ENCODE data around the gene PPP1R14C. TPM values are rescaled to one million over a fixed set of nuclear protein-coding genes. Genes with fewer than 3 reads are reported as not detected.

Gene PPP1R14C
- total and polyA plus RNA-seq, 8 donors, result 0.09 to 7.3 (median 0.74) TPM

GRCh38 chr6:150203871-150204545 lies 61.2 kb downstream of the PPP1R14C start:
- no peak overlapping the region for H3K27ac ChIP-seq
- FAIRE-seq (no peak), DNase-seq (no peak), ATAC-seq (no peak)
- no peaks in the 10 kb centered on the region for H3K9me3 ChIP-seq
- H3K4me3 ChIP-seq, result no peak overlapping the region
- 87% methylated on average over 22 of the region's 22 CpGs for WGBS, 2 donors
- H3K4me1 ChIP-seq, result no peaks in the 10 kb centered on the region
- no peaks in the 10 kb centered on the region for H3K36me3 ChIP-seq
- no peaks in the 10 kb centered on the region for H3K27me3 ChIP-seq
- intact Hi-C loops (cut with DNase I), result no loop called here
- TF ChIP-seq, protein P1, sequence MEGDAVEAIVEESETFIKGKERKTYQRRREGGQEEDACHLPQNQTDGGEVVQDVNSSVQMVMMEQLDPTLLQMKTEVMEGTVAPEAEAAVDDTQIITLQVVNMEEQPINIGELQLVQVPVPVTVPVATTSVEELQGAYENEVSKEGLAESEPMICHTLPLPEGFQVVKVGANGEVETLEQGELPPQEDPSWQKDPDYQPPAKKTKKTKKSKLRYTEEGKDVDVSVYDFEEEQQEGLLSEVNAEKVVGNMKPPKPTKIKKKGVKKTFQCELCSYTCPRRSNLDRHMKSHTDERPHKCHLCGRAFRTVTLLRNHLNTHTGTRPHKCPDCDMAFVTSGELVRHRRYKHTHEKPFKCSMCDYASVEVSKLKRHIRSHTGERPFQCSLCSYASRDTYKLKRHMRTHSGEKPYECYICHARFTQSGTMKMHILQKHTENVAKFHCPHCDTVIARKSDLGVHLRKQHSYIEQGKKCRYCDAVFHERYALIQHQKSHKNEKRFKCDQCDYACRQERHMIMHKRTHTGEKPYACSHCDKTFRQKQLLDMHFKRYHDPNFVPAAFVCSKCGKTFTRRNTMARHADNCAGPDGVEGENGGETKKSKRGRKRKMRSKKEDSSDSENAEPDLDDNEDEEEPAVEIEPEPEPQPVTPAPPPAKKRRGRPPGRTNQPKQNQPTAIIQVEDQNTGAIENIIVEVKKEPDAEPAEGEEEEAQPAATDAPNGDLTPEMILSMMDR (IDR thresholded peaks at IDR 0.05), result no peak

DNA sequence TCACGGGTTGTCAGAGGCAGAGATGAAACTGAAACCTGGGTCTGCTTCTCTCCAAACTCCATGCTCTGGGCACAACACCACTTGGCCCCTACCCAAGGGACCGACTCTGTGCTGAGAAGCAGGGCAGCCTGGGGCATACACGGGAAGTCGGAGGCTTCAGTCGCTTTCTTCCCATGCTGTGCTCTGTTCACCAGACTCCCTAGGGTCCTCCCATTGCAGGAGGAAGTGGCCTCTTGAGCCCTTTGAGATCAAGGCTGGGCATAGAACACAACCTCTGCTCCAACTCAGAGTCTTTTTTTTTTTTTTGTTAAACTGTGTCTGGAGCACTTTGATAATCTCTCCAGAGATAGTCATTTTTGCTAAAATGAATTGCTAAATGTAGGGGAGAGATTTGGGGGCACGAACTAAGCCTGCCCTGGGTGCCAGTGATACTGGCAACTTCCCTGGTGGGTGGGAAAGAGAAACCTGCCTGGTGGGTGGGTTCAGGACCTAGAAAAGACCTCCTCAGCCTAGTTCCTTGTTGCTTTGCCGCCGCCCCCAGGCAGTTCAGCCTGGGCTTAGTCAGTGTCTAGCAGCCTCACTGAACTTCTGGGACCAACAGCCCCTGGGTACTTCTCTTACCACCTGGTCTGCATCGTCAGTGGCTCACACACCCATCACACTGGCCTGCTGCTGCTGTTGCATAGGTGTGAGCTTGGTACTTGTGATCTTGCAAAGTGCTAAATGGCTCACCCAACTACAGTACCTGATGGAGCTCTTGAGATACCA lies 62.0 kb downstream of the PPP1R14C start:
- WGBS, 2 donors, result 73 to 78% methylated on average over 9 of the region's 9 CpGs
- Histone ChIP-seq H3K4me1 (no peaks in the 10 kb centered on the region), H3K9me3 (no peaks in the 10 kb centered on the region), H3K27me3 (no peaks in the 10 kb centered on the region), H3K27ac (no peak overlapping the region), H3K4me3 (no peak overlapping the region), H3K36me3 (no peaks in the 10 kb centered on the region)
- intact Hi-C loops (cut with DNase I), result no loop called here
- FAIRE-seq, result no peak
- DNase-seq, result no peak
- no peak for ATAC-seq
- TF ChIP-seq, protein P1 (IDR thresholded peaks at IDR 0.05), result no peak

DNA sequence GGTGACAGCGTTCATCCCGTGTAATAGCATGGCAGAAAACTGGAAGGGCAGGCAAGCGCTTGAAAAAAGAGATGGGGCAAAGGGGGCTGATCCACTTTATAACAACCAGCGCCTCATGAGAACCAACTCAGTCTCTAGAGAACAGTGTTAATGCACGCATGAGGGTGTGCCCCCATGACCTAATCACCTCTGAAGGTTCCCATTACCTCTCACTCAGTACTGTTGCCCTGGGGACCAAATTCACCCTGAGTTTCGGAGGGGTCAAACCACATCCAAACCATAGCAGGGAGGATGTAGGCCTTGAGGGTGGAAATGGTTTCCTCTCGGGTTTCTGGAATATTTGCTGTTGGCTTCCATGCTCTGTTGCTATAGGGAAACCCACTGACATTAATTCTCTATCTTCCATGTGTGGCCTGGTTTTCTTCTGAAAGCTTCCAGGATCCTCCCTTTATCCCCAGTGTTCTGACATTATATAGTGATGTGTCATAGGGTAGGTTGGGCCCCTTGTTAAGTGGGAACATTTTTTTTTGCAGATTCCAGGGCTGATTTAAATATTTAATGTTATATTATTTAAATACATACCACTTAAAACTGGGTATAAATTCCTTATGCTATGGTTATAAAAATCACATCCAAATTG lies 65.2 kb downstream of the PPP1R14C start:
- 91 to 92% methylated on average over 7 of the region's 7 CpGs for WGBS, 2 donors
- no peak overlapping the region for H3K4me3 ChIP-seq
- no peaks in the 10 kb centered on the region for H3K4me1 ChIP-seq
- no peak overlapping the region for H3K27ac ChIP-seq
- no peaks in the 10 kb centered on the region for H3K9me3 ChIP-seq
- no peaks in the 10 kb centered on the region for H3K36me3 ChIP-seq
- TF ChIP-seq, protein P1 (IDR thresholded peaks at IDR 0.05), result no peak
- ATAC-seq, result no peak
- H3K27me3 ChIP-seq, result no peaks in the 10 kb centered on the region
- DNase-seq, result no peak
- intact Hi-C loops (cut with DNase I), result no loop called here
- FAIRE-seq, result no peak

- Histone ChIP-seq H3K27me3 (no peaks in the 10 kb centered on the region), H3K4me1 (no peaks in the 10 kb centered on the region), H3K4me3 (no peak overlapping the region), H3K9me3 (no peaks in the 10 kb centered on the region), H3K36me3 (no peaks in the 10 kb centered on the region), H3K27ac (no peak overlapping the region)
- DNase-seq (no peak), FAIRE-seq (no peak), ATAC-seq (peak in 1 of 4 donors; percentile 30)
- 82 to 83% methylated on average over 12 of the region's 12 CpGs for WGBS, 2 donors
- intact Hi-C loops (cut with DNase I), result no loop called here
- TF ChIP-seq, protein P1 (IDR thresholded peaks at IDR 0.05), result no peak
Observed at GRCh38 chr6:150208611-150209352, 65.9 kb downstream of the PPP1R14C start.
